Gastroesophageal sphincter (tissue), 4 donors: Measurements from ENCODE around the gene MT1E. TPM values are rescaled to one million over a fixed set of nuclear protein-coding genes. Genes with fewer than 3 reads are reported as not detected.
"Not testable (repeated sequence)": the region's sequence is repeated elsewhere in the genome, so short reads cannot be mapped to it uniquely, and the experiment has no call there.

Experiments used
- ATAC-seq: fragments of 150-250 bp; one replicate; pipeline ENCODE4 v1.9.1; 2016; ENCODE audit warnings: mild to moderate bottlenecking, moderate library complexity
- H3K27ac ChIP-seq, 4 donors: fragments of 200-600 bp; sonication (generic) in 3 of 4; 1 replicate in 3 of 4; 2 replicates in 1 of 4; pipeline ENCODE4 v1.5.1; 2016 to 2019
- H3K27me3 ChIP-seq: fragments of 200-600 bp; sonication (generic); one replicate; pipeline ENCODE4 v1.5.1; 2019
- H3K36me3 ChIP-seq, 2 donors: fragments of 200-600 bp; sonication (generic); one replicate each; pipeline ENCODE4 v1.5.1; 2019; ENCODE audit warnings: control low read depth in 1 of 2
- H3K4me1 ChIP-seq, 3 donors: fragments of 200-600 bp; sonication (generic); 1 replicate in 2 of 3; 2 replicates in 1 of 3; pipeline ENCODE4 v1.5.1; 2016 to 2019; ENCODE audit warnings: control low read depth in 2 of 3
- H3K4me3 ChIP-seq, 2 donors: fragments of 200-600 bp; sonication (generic); one replicate each; pipeline ENCODE4 v1.5.1; 2019; ENCODE audit warnings: mild to moderate bottlenecking in 1 of 2, moderate library complexity in 1 of 2
- H3K9me3 ChIP-seq, 3 donors: fragments of 200-600 bp; sonication (generic); one replicate each; pipeline ENCODE4 v1.5.1; 2017 to 2019; ENCODE audit warnings: control low read depth in 2 of 3
- EP300 ChIP-seq: sonication (generic); formaldehyde crosslinking; IDR thresholded peaks from one replicate; pipeline ENCODE4 v1.6.1; 2017; ENCODE audit warnings: antibody characterized with exemption, mild to moderate bottlenecking
- POLR2A ChIP-seq, 2 donors: fragments of 450-650 bp; IDR thresholded peaks; one replicate each; pipeline ENCODE4 v1.6.1; 2017; ENCODE audit warnings: antibody characterized with exemption in 2 of 2, mild to moderate bottlenecking in 2 of 2, moderate library complexity in 1 of 2
- POLR2AphosphoS5 ChIP-seq: sonication (generic); formaldehyde crosslinking; IDR thresholded peaks from one replicate; pipeline ENCODE4 v1.6.1; 2017; ENCODE audit warnings: antibody characterized with exemption
- WGBS, 2 donors: methylation state at CpG; one replicate each; pipeline ENCODE4 v1.1.5; 2018; ENCODE audit warnings: low coverage in 1 of 2; 5-methylcytosine and 5-hydroxymethylcytosine counted together
- total RNA-seq, 4 donors: library from RNA; depleted of rRNA; stranded (reverse); fragments of >200 nt; gene quantifications; one replicate each; pipeline ENCODE4 v1.1.0, GENCODE V29; 2016
- TF ChIP-seq, protein P1 (sequence below), 4 experiments: fragments of 200-600 bp in 2 of 4; fragments of 450-650 bp in 2 of 4; sonication (generic) in 1 of 4; IDR thresholded peaks; one replicate each; pipeline ENCODE4 v1.5.1; 2017 to 2019; ENCODE audit warnings: antibody characterized with exemption in 4 of 4, mild to moderate bottlenecking in 2 of 4, moderate library complexity in 2 of 4

MT1E gene
- total RNA-seq, 4 donors from 2014 or later = 101 to 194 (median 144) TPM

DNA sequence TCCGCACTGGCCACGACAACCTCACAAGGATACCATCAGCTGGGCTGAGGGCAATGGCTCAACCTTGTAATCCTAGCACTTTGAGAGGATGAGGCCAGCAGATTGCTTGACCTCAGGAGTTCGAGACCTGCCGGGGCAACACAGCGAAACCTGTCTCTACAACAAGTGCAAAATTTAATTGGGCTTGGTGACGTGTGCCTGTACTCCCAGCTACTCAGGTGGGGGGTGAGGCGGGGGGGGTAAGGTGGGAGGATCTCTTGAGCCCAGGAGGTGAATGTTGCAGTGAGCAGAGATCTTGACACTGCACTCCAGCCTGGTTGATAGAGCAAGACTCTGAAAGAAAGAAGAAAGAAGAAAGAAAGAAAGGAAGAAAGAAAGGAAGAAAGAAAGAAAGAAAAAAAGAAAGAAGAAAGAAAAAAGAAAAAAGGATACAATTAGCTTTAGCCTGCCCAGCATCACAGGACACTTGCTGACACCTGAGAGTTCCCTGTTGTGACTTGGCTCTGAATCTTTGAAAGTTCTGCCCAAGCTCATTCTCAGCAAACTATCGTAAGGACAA is 5.2 kb upstream of the MT1E start:
- Histone ChIP-seq H3K9me3 (no peaks in the 10 kb centered on the region), H3K27me3 (no peaks in the 10 kb centered on the region), H3K27ac (no peak overlapping the region), H3K4me3 (no peak overlapping the region), H3K36me3 (no peaks in the 10 kb centered on the region), H3K4me1 (peaks cover 0 to 36% (median 13%) of the 10 kb centered on the region in 3 donors)
- TF ChIP-seq, protein P1, sequence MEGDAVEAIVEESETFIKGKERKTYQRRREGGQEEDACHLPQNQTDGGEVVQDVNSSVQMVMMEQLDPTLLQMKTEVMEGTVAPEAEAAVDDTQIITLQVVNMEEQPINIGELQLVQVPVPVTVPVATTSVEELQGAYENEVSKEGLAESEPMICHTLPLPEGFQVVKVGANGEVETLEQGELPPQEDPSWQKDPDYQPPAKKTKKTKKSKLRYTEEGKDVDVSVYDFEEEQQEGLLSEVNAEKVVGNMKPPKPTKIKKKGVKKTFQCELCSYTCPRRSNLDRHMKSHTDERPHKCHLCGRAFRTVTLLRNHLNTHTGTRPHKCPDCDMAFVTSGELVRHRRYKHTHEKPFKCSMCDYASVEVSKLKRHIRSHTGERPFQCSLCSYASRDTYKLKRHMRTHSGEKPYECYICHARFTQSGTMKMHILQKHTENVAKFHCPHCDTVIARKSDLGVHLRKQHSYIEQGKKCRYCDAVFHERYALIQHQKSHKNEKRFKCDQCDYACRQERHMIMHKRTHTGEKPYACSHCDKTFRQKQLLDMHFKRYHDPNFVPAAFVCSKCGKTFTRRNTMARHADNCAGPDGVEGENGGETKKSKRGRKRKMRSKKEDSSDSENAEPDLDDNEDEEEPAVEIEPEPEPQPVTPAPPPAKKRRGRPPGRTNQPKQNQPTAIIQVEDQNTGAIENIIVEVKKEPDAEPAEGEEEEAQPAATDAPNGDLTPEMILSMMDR (IDR thresholded peaks at IDR 0.05) = no peak
- TF ChIP-seq POLR2AphosphoS5 (no peak), POLR2A (IDR thresholded peaks at IDR 0.05) (no peak), EP300 (no peak)
- ATAC-seq = no peak
- WGBS, 2 donors = 95% methylated on average over 3 of the region's 8 CpGs; no CpG with 5 or more reads in 1 of the 2 donors

DNA sequence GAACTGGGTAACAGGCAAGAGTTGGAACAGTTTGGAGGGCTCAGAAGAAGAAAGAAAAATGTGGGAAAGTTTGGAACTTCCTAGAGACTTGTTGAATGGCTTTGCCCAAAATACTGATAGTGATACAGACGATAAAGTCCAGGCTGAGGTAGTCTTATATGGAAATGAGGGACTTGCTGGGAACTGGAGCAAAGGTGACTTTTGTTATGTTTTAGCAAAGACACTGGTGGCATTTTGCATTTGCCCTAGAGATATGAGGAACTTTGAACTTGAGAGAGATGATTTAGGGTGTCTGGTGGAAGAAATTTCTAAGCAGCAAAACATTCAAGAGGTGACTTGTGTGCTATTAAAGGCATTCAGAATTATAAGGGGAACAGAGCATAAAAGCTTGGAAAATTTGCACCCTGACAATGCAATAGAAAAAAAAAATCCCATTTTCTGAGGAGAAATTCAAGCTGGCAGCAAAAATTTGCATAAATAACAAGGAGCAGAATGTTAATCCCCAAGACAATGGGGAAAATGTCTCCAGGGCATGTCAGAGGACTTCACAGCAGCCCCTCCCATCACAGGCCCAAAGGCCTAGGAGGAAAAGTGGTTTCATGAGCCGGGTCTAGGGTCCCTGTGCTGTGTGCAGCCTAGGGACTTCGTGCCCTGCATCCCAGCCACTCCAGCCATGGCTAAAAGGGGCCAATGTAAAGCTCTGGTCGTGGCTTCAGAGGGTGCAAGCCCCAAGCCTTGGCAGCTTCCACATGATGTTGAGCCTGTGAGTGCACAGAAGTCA is 3.7 kb upstream of the MT1E start:
- WGBS, 2 donors = 38 to 69% methylated on average over 1 to 3 of the region's 4 CpGs
- H3K9me3 ChIP-seq, ATAC-seq, H3K27me3 ChIP-seq, H3K36me3 ChIP-seq, H3K4me3 ChIP-seq: not testable (repeated sequence)
- Histone ChIP-seq H3K27ac (peak overlapping the region in 2 of 4 donors; percentile 17 to 41), H3K4me1 (peaks cover 0 to 49% (median 12%) of the 10 kb centered on the region in 3 donors)

DNA sequence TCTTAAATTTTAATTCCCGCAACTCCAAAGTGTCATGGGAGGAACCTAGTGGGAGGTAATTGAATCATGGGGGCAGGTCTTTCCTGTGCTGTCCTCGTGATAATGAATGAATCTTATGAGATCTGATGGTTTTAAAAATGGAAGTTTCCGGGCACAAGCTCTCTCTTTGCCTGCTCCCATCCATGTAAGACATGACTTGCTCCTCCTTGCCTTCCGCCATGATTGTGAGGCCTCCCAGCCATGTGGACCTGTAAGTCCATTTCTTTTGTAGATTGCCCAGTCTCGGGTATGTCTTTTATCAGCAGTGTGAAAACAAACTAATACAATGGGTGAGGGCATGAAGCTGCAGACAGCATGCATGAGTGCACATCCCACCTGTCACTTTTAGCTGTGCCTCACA is 2.4 kb upstream of the MT1E start:
- H3K9me3 ChIP-seq, H3K4me3 ChIP-seq, H3K36me3 ChIP-seq, H3K27me3 ChIP-seq, H3K27ac ChIP-seq, ATAC-seq: not testable (repeated sequence)
- WGBS, 2 donors = 89 to 94% methylated on average over 5 of the region's 5 CpGs
- H3K4me1 ChIP-seq = peaks cover 0 to 42% (median 3%) of the 10 kb centered on the region in 3 donors

DNA sequence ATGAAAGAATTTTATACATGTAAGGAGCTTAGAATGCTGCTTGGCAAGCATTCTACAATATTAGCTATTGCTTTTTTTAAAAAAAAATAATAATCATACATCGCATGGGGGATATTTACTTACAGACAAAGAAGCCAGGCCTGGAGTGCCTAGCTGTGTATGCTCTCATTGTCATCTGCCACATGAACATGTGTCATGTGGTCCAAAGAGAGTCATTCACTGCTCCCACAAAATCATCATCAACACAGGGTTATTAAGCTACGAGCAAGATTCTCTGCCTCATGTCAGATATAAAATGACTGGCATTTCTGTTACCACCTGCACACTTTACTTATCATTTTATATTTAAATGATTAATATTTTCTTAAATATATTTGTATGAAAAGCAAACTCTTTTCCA is 1.9 kb upstream of the MT1E start:
- Histone ChIP-seq H3K9me3 (no peaks in the 10 kb centered on the region), H3K27me3 (no peaks in the 10 kb centered on the region), H3K4me1 (peaks cover 0 to 39% (median 3%) of the 10 kb centered on the region in 3 donors), H3K27ac (no peak overlapping the region), H3K36me3 (no peaks in the 10 kb centered on the region), H3K4me3 (no peak overlapping the region)
- 76 to 93% methylated on average over 2 of the region's 2 CpGs for WGBS, 2 donors
- no peak for TF ChIP-seq POLR2A (IDR thresholded peaks at IDR 0.05)
- no peak for TF ChIP-seq EP300
- TF ChIP-seq, protein P1 (IDR thresholded peaks at IDR 0.05) = no peak
- no peak for TF ChIP-seq POLR2AphosphoS5
- ATAC-seq = no peak

DNA sequence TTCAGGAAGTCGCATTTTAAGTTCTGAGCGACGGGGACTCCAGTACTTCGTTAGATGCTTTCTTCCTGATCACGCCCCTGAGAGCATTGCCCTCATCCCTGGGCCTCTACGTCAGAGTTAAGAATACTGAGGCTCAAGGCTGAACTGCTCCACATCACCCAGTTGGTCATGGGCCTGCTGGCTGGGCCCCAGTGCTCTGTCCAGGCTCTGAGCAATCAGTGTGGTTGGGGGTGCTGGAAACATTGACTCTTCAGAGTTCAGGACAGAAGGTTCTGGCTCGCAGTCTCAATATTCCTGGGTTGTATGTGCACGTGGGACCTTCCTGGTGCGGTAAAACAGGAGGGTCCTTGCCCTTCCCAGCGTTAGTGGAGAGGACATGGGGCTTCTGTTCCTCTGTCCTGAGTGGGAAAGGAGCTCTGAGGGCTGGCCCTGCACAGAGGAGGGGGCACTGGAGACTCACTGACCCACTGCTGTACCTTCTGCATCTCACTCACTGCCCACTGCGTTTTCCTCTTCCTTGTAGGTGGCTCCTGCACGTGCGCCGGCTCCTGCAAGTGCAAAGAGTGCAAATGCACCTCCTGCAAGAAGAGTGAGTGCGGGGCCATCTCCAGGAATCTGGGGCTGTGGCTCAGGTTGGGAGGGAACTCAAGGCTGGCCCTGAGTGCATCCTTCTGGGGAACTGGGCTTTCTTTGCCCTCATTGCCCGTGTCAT is 518 bp downstream of the MT1E start:
- Histone ChIP-seq H3K4me1 (peaks cover 0 to 39% (median 3%) of the 10 kb centered on the region in 3 donors), H3K27me3 (no peaks in the 10 kb centered on the region), H3K36me3 (no peaks in the 10 kb centered on the region), H3K4me3 (peak overlapping the region; percentile 46 to 68), H3K9me3 (no peaks in the 10 kb centered on the region), H3K27ac (peak overlapping the region; percentile 58 to 95 (median 92))
- WGBS, 2 donors = 32% methylated on average over 7 of the region's 16 CpGs; no CpG with 5 or more reads in 1 of the 2 donors
- peak; percentile 78 for ATAC-seq
- TF ChIP-seq POLR2AphosphoS5 (peak; percentile 61), POLR2A (IDR thresholded peaks at IDR 0.05) (no peak)
- TF ChIP-seq, protein P1 (IDR thresholded peaks at IDR 0.05) = no peak
